ENCODE results near the gene GRAMD1A.
A peak's percentile ranks its signal among the peaks of the same experiment; 100 is the strongest.
"Not testable (repeated sequence)": the region's sequence is repeated elsewhere in the genome, so short reads cannot be mapped to it uniquely, and the experiment has no call there.

Gene GRAMD1A

DNA sequence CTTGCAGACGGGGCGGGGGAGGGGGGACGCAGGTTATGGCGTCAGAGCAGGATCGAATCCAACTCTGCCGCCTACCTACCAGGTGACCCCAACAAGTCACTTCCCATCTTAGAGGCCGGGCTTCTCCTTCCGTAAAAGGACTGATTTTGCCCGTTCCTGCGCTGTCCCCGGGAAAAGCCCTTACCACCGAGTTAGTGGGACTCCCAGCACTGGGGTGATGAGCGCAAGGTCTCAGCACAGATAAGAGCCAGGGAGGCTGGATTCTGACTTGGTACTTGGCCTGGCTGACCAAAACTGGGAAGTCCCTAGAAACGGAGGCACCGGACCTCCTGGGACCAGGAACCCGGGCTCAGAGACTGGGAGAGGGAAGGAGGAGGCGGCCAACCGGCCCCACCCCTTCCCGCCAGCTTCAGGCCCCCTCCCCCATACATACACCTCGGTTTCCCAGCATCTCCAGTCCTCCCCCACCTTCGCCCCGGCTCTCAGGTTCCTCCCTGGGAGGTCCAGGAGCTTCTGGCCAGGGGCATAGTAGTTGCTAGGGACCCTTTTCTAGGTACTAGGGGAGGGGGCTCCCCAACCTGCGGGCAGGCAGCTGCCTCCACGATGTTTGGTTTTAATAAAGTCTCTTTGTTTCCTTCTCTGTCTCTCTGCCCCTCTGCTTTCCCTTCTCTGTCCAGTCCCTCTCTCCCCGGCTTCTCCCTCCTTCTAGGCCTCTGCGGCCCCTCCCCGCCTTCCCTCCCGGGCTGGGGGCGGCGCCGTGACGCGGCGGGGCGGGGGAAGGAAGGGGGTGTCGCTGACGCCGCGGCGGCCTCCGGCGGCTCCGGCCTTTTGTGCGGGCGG, at the start of gene GRAMD1A:
GRAMD1A (plus strand) TSS at position 826 of the 840 bp plus-strand sequence. CDS start 156 bp downstream, outside the sequence.
- peak; percentile 75 for DNase-seq

DNA sequence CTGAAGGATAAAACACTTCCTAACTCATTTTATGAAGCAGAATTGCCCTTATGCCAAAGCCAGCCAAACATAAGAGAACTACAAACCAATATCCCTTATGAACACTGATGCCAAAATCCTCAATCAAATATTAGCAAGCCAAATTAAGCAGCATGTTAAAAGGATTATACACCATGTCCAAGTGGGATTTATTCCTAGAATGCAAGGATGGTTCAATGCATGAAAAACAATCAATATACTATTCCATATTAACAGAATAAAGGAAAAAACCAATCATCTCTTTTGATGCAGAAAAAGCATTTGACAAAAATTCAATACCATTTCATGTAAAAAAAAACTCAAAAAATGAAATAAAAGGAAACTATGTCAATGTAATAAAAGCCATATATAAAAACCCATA, 47.0 kb upstream of the GRAMD1A start:
- DNase-seq = no peak

DNA sequence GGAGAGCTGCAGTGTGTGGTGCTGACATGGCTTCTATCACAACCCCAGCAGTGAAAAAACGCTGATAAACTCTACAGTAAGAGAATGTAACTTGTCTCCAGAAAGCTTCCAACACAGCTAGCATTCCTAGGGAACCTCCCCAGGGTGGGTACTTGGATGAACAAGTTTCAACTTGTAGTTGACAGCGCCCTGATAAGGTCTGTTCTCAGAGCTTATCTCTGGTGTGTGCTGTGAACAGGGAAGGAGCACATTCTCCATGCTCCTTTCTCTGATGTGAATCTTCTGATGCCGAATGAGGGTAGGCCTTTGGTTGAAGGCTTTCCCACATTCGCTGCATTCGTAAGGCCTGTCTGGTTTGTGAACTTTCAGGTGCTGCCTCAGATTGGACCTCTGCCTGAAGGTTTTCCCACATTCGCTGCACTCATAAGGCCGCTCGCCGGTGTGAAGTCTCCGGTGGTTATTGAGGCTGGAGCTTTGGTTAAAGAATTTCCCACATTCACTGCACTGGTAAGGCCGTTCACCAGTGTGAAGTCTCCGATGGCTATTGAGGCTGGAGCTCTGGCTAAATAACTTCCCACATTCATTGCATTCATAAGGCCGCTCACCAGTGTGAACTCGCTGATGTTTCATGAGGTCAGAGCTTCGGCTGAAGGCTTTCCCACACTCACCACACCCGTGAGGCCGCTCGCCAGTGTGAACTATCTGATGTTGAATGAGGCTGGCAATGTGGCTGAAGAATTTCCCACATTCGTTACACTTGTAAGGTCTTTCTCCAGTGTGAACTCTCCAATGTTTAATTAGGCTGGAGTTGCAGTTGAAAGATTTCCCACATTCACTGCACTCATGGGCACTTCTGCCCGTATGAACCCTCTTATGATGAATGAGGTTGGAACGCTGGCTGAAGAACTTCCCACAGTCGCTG, 42.0 kb upstream of the GRAMD1A start:
- DNase-seq = no peak

DNA sequence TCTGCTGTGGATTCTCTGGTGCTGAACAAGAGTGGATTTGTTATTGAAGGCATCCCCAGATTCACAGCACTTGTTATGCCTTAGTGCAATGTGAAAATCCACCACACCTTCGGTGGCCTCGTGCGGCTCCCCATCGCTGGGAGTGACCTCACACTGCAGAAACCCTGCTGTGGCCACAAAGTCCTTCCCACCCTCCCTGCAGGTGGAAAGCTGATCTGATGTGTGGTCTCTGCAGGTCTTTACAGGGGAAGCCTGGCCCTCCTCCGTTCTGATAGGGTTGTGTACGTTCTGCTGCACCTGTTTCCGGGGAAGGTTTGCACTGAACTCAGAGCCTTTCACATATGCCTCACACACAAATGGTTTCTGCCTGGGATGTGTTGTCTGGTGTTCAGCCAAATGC, 41.1 kb upstream of the GRAMD1A start:
- DNase-seq = no peak

- no peak for DNase-seq
Observed at GRCh38 chr19:34960103-34960805, 39.9 kb upstream of the GRAMD1A start.

- no peak for DNase-seq
Observed at GRCh38 chr19:34960940-34961679, 39.0 kb upstream of the GRAMD1A start.

GRCh38 chr19:34961775-34962686, 38.1 kb upstream of the GRAMD1A start:
- peak; percentile 9 for DNase-seq

GRCh38 chr19:34962687-34963572, 37.2 kb upstream of the GRAMD1A start:
- DNase-seq = no peak

DNA sequence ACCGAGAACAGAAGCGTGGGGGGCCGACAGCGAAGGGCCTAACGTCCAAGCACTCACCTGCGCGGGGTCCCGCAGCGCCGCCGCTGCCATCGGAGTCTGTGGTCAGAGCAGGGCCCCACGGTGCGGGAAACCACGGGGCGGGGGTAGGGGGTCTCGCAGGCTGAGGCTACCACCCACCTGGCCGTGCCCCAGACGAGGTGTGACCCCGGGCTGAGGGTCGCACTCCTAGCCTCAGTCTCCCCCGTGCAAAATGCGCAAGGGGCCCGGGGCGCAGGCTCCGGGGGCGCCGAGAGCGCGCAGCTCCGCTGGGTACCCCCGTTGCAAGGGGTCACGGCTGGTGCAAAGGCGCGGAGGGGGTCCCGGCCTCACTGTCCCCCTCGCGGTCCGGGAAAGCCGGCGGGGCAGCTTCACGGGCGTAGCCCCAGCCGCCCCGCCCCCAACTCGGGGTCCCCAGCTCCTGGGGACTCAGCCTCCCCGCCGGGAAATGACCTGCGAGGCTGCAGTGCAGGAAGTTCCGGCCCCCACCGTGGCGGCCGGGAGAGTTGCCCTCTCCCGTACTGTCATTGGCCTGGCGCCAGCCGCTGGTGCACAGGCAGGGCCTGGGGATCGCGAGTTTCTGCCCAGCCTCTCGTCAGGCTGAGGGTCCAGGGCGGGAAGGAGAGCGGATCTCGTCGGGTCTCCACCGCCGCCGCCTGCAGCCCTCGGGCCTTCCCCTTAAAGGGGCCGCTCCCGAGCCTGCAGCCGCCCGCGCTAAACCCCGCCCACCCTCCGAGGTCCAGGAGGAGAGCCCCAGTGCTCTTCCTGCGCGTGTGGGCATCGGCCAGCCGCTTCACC, 36.3 kb upstream of the GRAMD1A start, which contains the start of gene ZNF792:
ZNF792 (minus strand) TSS at position 657 of the 834 bp plus-strand sequence; CDS start at position 90, 567 bp downstream.
- peak; percentile 55 for DNase-seq

DNA sequence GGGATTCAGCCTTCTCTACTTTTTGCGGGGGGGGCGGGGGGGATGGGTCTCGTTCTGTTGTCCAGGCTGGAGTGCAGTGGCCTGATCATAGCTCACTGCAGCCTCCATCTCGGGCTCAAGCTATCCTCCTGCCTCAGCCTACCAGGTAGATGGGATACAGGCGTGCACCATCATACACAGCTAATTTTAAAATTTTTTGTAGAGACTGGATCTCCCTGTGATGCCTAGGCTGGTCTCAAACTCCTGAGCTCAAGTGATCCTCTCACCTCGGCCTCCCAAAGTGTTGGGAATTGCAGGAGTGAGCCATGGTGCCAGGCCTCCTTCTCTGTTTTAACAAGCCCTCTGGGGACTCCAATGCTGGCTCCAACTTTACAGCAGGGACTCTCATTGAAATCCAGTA, 35.5 kb upstream of the GRAMD1A start:
- DNase-seq = no peak

DNA sequence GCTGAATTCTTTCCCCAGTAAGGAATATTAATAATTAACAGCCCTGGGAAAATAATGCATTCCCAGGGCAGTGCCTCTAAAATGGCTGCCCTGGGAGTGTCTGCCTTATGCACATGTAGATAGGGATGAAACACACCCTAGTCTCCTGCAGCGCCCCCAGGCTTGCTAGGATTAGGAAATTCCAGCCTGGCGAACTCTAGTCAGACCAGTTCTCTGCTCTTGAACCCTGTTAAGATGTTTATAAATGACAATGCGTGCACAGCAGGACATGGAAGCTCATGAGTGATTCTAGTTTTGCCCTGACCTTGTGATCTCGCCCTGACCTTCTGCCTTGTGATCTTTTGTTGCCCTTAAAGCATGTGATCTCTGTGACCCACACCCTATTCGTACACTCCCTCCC, 34.6 kb upstream of the GRAMD1A start:
- not testable (repeated sequence) for DNase-seq

- DNase-seq = no peak
Observed at GRCh38 chr19:34967551-34967950, 32.6 kb upstream of the GRAMD1A start.

DNA sequence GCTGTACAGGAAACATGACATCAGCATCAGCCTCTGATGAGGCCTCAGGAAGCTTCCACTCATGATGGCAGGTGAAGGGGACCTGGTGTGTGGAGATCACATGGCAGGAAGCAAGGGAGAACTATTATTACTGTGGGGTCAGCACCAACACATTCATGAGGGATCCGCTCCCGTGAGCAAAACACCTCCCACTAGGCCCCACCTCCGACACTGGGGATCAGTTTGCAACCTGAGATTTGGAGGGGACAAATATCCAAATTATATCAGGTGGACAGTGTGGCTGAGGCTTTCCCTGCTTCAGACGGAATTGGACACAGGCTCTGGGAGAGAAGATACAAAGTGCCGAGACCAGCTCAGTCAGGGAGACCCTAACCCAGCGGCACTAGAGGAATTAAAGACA, 30.4 kb upstream of the GRAMD1A start:
- DNase-seq = no peak

DNA sequence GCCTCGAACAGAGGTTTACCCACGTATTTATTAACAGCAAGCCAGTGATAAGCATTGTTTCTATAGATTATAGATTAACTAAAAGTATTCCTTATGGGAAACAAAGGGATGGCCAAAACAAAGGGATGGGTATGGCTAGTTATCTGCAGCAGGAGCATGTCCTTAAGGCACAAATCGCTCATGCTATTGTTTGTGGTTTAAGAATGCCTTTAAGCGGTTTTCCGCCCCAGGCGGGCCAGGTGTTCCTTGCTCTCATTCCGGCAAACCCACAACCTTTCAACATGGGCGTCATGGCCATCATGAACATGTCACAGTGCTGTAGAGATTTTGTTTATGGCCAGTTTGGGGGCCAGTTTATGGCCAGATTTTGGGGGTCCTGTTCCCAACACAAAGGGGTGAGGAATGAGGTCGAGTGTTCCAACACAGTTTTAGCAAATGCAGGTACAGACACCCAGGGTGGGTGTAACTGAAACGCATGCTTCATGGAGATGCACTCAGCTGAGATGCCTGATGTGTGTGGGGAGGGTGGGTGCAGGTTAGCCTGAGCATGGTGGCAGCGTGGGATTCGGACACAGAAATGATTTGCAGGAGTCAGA, 29.8 kb upstream of the GRAMD1A start:
- not testable (repeated sequence) for DNase-seq

- no peak for DNase-seq
Observed at GRCh38 chr19:34972163-34972705, 27.9 kb upstream of the GRAMD1A start.

GRCh38 chr19:34974646-34975045, 25.5 kb upstream of the GRAMD1A start:
- DNase-seq = no peak

- no peak for DNase-seq
Observed at GRCh38 chr19:34975056-34975455, 25.1 kb upstream of the GRAMD1A start.

- DNase-seq = no peak
Observed at GRCh38 chr19:34976611-34977010, 23.5 kb upstream of the GRAMD1A start.

Measured in NCI-H2029 (cell line).